ENCODE measurements around the gene PRKG1. TPM values are rescaled to one million over a fixed set of nuclear protein-coding genes. Genes with fewer than 3 reads are reported as not detected.

The PRKG1 gene
- total RNA-seq, 1 donor from 2014 or later, result 0.17 TPM

- H3K4me3 ChIP-seq (ENCODE audit: low read depth, low read length), result no peak overlapping the region
- no peak for DNase-seq (ENCODE audit: low read depth)
- TF ChIP-seq CTCF (conservative IDR thresholded peaks at IDR 0.05; ENCODE audit: low read depth, low read length), result no peak
Measured at GRCh38 chr10:51075873-51076229, 1.6 kb downstream of the PRKG1 start.

GRCh38 chr10:51076299-51076841 lies 2.1 kb downstream of the PRKG1 start:
- no peak overlapping the region for H3K4me3 ChIP-seq (ENCODE audit: low read depth, low read length)
- DNase-seq (ENCODE audit: low read depth), result no peak
- TF ChIP-seq CTCF (conservative IDR thresholded peaks at IDR 0.05; ENCODE audit: low read depth, low read length), result no peak

DNA sequence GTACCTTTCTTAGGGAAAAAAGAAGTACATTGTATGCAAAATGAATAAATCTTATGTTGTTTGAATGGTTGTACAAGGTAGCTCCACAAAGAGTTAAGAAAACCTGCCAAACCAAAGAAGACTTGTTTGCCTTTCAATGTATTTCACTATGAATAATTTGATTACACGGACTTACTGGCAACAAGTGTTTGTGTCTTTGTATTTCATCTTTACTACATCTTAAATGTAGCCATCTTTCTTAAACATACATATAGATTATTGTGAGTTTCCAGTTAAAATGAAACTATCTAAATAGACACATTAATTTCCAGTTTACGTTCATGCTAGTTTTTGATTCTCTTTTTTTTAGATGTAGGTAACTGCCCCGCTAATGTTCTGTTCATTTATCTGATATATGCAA lies 2.8 kb downstream of the PRKG1 start:
- TF ChIP-seq CTCF (conservative IDR thresholded peaks at IDR 0.05; ENCODE audit: low read depth, low read length), result no peak
- no peak overlapping the region for H3K4me3 ChIP-seq (ENCODE audit: low read depth, low read length)
- DNase-seq (ENCODE audit: low read depth), result no peak

DNA sequence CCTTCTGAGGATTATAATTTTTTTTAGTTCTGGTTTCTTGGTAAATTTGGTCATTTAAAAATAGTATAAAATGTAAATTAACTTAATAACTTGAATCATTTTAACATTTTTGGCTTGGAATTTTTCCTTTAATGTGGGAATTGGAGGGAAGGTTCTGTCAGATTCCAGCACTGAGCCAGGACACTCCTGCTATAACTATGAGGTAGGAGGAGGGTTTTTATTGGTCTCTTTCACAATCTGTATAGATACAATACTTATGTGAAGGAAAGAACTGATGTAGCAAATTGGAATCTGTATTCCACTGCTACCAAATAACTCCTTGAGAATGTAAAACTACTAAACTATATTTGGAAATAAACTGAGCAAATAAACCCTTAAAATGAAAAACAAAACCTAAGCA lies 3.2 kb downstream of the PRKG1 start:
- no peak overlapping the region for H3K4me3 ChIP-seq (ENCODE audit: low read depth, low read length)
- no peak for TF ChIP-seq CTCF (conservative IDR thresholded peaks at IDR 0.05; ENCODE audit: low read depth, low read length)
- DNase-seq (ENCODE audit: low read depth), result no peak

DNA sequence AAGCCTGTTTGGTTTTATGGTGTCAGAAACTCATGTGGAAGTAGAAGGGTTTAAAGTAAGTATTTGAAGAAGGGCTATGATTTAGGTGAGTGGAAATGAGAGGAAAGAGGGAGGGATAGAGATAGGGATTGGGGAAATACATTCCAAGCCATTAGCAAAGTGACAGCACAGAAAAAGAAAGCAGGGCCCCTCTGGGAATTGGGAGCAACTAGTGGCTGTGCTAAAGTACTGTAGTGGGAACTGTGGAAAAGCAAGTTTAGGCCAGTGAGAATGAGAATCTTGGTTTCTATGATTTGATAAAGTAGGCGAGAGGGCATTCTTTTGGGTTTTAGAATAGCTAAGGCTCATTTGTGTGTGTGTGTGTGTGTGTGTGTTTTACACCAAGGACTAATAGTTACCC lies 5.0 kb downstream of the PRKG1 start:
- no peak overlapping the region for H3K4me3 ChIP-seq (ENCODE audit: low read depth, low read length)
- no peak for DNase-seq (ENCODE audit: low read depth)
- TF ChIP-seq CTCF (conservative IDR thresholded peaks at IDR 0.05; ENCODE audit: low read depth, low read length), result no peak

- DNase-seq (ENCODE audit: low read depth), result no peak
- H3K4me3 ChIP-seq (ENCODE audit: low read depth, low read length), result no peak overlapping the region
- no peak for TF ChIP-seq CTCF (conservative IDR thresholded peaks at IDR 0.05; ENCODE audit: low read depth, low read length)
Measured at GRCh38 chr10:51079766-51080165, 5.5 kb downstream of the PRKG1 start.

- no peak for TF ChIP-seq CTCF (conservative IDR thresholded peaks at IDR 0.05; ENCODE audit: low read depth, low read length)
- no peak overlapping the region for H3K4me3 ChIP-seq (ENCODE audit: low read depth, low read length)
- DNase-seq (ENCODE audit: low read depth), result no peak
Measured at GRCh38 chr10:51080311-51081006, 6.2 kb downstream of the PRKG1 start.

Measured in epithelial cell of proximal tubule (primary cell).